ENCODE data around the gene TRRAP. TPM values are rescaled to one million over a fixed set of nuclear protein-coding genes. Genes with fewer than 3 reads are reported as not detected.

TRRAP gene
- polyA plus RNA-seq, 1 donor (not counting 4 experiments of a cell fraction or from before 2014, with no cell fraction given): 6.1 TPM

DNA sequence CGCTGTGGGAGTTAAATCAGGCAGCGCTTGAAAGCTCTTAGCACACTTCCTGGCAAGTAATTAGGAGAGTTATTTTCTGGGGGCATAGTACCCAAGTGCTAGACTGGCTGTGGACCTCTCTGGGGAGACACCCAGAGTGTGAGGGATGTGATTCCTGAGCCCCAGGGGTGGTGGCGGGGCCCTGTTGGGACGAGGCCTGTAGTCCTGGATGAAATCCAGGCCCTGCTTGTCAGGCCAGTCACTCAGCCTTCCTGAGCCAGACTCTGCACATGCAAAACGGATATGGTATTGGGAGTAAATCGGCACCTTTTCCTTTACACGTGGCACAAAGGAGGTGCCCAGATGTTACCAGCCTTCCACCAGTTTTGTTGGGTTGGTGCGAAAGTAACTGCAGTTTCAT is 31.2 kb downstream of the TRRAP start:
- no peak overlapping the region for H2AFZ ChIP-seq (ENCODE audit: control insufficient read depth, low read length)
- no peaks in the 10 kb centered on the region for H3K27me3 ChIP-seq (ENCODE audit: control insufficient read depth, extremely low read depth, insufficient read depth, low read length)
- no peaks in the 10 kb centered on the region for H3K9me1 ChIP-seq (ENCODE audit: control insufficient read depth, extremely low read depth, insufficient read depth, low read length)
- H3K27ac ChIP-seq (ENCODE audit: control insufficient read depth, insufficient read depth, low read length): no peak overlapping the region
- FAIRE-seq: no peak
- no peaks in the 10 kb centered on the region for H3K4me1 ChIP-seq (ENCODE audit: control insufficient read depth, extremely low read depth, insufficient read depth, low read length)
- H4K20me1 ChIP-seq (ENCODE audit: control insufficient read depth, extremely low read depth, insufficient read depth, low read length): no peaks in the 10 kb centered on the region
- dilution Hi-C loops (cut with MboI; ENCODE audit: extremely low pct_ligation_motif_present, low sequenced_read_pairs): no loop called here
- H3K4me2 ChIP-seq (ENCODE audit: control insufficient read depth, extremely low read depth, insufficient read depth, low read depth, low read length): no peak overlapping the region
- H3K79me2 ChIP-seq (ENCODE audit: control insufficient read depth, insufficient read depth, low read length): no peaks in the 10 kb centered on the region
- peaks cover 7 to 19% of the 10 kb centered on the region in 2 experiments for H3K36me3 ChIP-seq (ENCODE audit: control insufficient read depth in 2 of 2, extremely low read depth in 1 of 2, insufficient read depth in 2 of 2, low read length in 2 of 2)
- no peak overlapping the region for H3K4me3 ChIP-seq (ENCODE audit: control insufficient read depth in 2 of 3, extremely low read depth in 1 of 3, insufficient read depth in 2 of 3, low read depth in 1 of 3, low read length in 3 of 3)
- no peak for TF ChIP-seq CTCF (optimal IDR thresholded peaks at IDR 0.05 in 1 of 3, IDR thresholded peaks at IDR 0.05 in 1 of 3, conservative IDR thresholded peaks at IDR 0.05 in 1 of 3; ENCODE audit: extremely low read depth in 1 of 3, insufficient read depth in 2 of 3, low read length in 3 of 3)
- no peak for TF ChIP-seq EZH2 (IDR thresholded peaks at IDR 0.05; ENCODE audit: low read length)
- H3K9ac ChIP-seq (ENCODE audit: control insufficient read depth, extremely low read depth, insufficient read depth, low read length): no peak overlapping the region
- no peaks in the 10 kb centered on the region for H3K9me3 ChIP-seq (ENCODE audit: control insufficient read depth, low read depth, low read length)
- DNase-seq (ENCODE audit: low read depth, low spot score): no peak

DNA sequence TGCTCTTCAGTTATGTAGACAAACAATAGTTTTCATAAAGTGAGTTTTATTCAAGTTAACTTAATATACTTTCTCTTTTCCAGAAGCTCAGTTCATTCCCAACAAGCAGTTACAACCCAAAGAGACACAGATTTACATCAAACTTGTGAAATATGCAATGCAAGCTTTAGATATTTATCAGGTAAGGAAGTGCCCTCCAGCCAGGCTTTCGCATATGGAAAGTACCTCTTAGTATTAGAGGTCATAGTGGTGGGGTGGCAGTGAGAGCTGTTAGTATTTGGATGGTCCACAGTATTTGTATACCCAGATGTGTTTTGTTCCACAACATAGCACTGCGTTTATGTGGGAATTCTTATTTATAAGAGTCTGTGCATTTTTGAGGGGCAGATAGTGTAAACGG is 32.1 kb downstream of the TRRAP start:
- no peak overlapping the region for H3K4me2 ChIP-seq (ENCODE audit: control insufficient read depth, extremely low read depth, insufficient read depth, low read depth, low read length)
- H3K9me3 ChIP-seq (ENCODE audit: control insufficient read depth, low read depth, low read length): no peaks in the 10 kb centered on the region
- no peaks in the 10 kb centered on the region for H3K4me1 ChIP-seq (ENCODE audit: control insufficient read depth, extremely low read depth, insufficient read depth, low read length)
- TF ChIP-seq CTCF (optimal IDR thresholded peaks at IDR 0.05 in 1 of 3, IDR thresholded peaks at IDR 0.05 in 1 of 3, conservative IDR thresholded peaks at IDR 0.05 in 1 of 3; ENCODE audit: extremely low read depth in 1 of 3, insufficient read depth in 2 of 3, low read length in 3 of 3): no peak
- no peak for TF ChIP-seq EZH2 (IDR thresholded peaks at IDR 0.05; ENCODE audit: low read length)
- H3K36me3 ChIP-seq (ENCODE audit: control insufficient read depth in 2 of 2, extremely low read depth in 1 of 2, insufficient read depth in 2 of 2, low read length in 2 of 2): peaks cover 7 to 15% of the 10 kb centered on the region in 2 experiments
- no peaks in the 10 kb centered on the region for H3K79me2 ChIP-seq (ENCODE audit: control insufficient read depth, insufficient read depth, low read length)
- no peak overlapping the region for H3K9ac ChIP-seq (ENCODE audit: control insufficient read depth, extremely low read depth, insufficient read depth, low read length)
- no peaks in the 10 kb centered on the region for H3K9me1 ChIP-seq (ENCODE audit: control insufficient read depth, extremely low read depth, insufficient read depth, low read length)
- DNase-seq (ENCODE audit: low read depth, low spot score): no peak
- FAIRE-seq: no peak
- H3K27me3 ChIP-seq (ENCODE audit: control insufficient read depth, extremely low read depth, insufficient read depth, low read length): no peaks in the 10 kb centered on the region
- H3K27ac ChIP-seq (ENCODE audit: control insufficient read depth, insufficient read depth, low read length): no peak overlapping the region
- H3K4me3 ChIP-seq (ENCODE audit: control insufficient read depth in 2 of 3, extremely low read depth in 1 of 3, insufficient read depth in 2 of 3, low read depth in 1 of 3, low read length in 3 of 3): no peak overlapping the region
- no peaks in the 10 kb centered on the region for H4K20me1 ChIP-seq (ENCODE audit: control insufficient read depth, extremely low read depth, insufficient read depth, low read length)
- H2AFZ ChIP-seq (ENCODE audit: control insufficient read depth, low read length): no peak overlapping the region
- dilution Hi-C loops (cut with MboI; ENCODE audit: extremely low pct_ligation_motif_present, low sequenced_read_pairs): no loop called here
